Astrocyte of the spinal cord (primary cell): ENCODE results near the gene ACSL5.
"Not testable (repeated sequence)": the region's sequence is repeated elsewhere in the genome, so short reads cannot be mapped to it uniquely, and the experiment has no call there.

Experiments
- DNase-seq: peaks from one replicate; pipeline ENCODE4 v3.0.0; 2011; ENCODE audit warnings: low read depth, low spot score
- H3K4me3 ChIP-seq: 2 replicates; pipeline ENCODE4 v1.5.1; 2011; ENCODE audit warnings: low read depth, mild to moderate bottlenecking, low read length, moderate library complexity
- in situ Hi-C: cut with HindIII; loops from 2 replicates; pipeline ENCODE4 v1.10.0; 2017; ENCODE audit warnings: low sequenced_read_pairs
- TF ChIP-seq, protein P1 (sequence below): IDR thresholded peaks from 2 replicates; pipeline ENCODE4 v1.5.1; 2012; ENCODE audit warnings: low read depth, mild to moderate bottlenecking, low read length, inconsistent platforms

ACSL5 gene

GRCh38 chr10:112374724-112375541, 1.0 kb downstream of the ACSL5 start:
- in situ Hi-C loops: no loop called here
- peak; percentile 2 for DNase-seq
- no peak overlapping the region for H3K4me3 ChIP-seq
- TF ChIP-seq, protein P1, sequence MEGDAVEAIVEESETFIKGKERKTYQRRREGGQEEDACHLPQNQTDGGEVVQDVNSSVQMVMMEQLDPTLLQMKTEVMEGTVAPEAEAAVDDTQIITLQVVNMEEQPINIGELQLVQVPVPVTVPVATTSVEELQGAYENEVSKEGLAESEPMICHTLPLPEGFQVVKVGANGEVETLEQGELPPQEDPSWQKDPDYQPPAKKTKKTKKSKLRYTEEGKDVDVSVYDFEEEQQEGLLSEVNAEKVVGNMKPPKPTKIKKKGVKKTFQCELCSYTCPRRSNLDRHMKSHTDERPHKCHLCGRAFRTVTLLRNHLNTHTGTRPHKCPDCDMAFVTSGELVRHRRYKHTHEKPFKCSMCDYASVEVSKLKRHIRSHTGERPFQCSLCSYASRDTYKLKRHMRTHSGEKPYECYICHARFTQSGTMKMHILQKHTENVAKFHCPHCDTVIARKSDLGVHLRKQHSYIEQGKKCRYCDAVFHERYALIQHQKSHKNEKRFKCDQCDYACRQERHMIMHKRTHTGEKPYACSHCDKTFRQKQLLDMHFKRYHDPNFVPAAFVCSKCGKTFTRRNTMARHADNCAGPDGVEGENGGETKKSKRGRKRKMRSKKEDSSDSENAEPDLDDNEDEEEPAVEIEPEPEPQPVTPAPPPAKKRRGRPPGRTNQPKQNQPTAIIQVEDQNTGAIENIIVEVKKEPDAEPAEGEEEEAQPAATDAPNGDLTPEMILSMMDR: no peak

GRCh38 chr10:112375721-112376395, 1.9 kb downstream of the ACSL5 start:
- H3K4me3 ChIP-seq: no peak overlapping the region
- in situ Hi-C loops: no loop called here
- TF ChIP-seq, protein P1: no peak
- DNase-seq: peak; percentile 7

DNA sequence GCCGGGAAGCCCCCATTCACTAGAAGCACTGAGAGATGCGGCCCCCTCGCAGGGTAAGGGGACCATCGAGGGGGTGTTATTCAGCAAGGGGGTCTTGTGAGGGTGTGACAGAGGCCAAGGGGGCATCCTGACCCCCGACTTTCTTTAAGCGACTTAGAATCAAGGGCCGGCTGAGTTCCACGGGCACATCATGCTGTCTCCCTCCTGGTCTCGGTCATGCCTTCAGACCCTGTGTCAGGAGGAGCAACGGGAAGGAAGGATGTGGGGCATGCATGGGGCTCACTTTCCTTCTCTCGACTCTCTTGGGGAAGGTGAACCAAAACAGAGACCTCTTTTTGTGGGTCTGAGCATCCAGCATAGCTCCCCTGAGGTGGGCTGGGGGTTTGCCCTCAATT, 2.5 kb downstream of the ACSL5 start:
- no peak overlapping the region for H3K4me3 ChIP-seq
- TF ChIP-seq, protein P1: no peak
- no peak for DNase-seq
- in situ Hi-C loops: no loop called here

- H3K4me3 ChIP-seq, in situ Hi-C loops, DNase-seq: not testable (repeated sequence)
Measured at GRCh38 chr10:112377116-112377515, 3.2 kb downstream of the ACSL5 start.

DNA sequence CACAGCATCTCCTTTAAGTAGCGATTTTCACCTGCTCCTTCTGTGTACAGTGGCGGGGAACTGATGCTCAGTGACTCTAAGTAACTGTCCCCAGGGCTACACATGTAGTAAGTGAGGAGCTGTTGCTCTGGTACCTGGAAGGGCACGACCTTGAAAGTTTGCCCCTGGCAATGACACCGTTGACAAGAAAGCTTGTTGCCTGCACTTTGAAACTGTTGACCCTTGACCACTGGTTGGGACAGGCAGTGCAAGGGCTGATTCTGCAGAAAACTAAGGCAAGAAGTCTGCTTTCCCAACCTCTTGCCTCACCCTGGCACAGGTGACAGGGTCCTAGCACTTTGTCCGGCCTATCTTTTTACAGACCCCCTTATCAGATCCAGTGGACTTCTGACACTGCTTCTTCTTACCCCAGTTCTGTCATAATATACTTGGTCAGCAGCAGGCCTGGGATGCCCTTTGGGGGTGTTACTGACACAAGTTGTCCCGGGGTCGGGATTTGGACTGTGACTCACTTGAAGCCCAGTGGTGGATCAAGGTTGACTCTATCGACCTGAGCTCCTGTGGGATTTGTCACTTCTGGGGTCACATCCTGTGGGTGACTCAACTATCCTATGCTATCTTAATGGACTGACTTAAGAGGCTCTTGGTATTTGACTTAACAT, 5.8 kb downstream of the ACSL5 start:
- no peak overlapping the region for H3K4me3 ChIP-seq
- in situ Hi-C loops: no loop called here
- no peak for DNase-seq
- TF ChIP-seq, protein P1: no peak

DNA sequence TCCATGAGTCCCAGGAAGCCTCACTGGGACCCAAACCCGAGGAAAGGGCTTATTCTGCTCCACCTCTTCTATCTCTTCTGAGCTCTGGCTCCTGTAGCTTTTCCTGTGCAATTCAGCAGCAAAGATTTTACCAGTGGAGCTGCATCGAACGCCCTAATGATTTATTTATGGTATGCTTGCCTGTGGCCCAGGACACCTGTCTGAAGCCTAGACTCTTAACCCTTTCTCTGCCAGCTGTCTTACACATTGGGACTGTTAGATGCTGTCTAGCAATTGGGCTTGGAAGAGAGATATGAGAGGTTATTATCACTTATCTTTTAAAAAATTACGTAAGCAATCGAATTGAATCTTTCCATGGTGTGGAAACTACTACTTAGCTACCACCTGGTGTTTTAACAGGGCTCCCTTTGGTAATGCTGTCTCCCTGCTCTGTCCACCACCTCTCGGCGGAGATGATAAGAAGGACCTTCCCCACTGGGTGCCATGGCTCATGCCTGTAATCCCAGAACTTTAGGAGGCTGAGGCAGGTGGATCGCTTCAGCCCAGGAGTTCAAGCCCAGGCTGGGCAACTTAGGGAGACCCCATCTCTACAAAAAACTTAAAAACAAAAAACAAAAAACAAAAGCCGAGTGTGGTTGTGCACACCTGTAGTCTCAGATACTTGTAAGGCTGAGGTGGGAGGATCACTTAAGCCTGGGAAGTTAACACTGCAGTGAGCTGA, 8.8 kb downstream of the ACSL5 start:
- H3K4me3 ChIP-seq: no peak overlapping the region
- no peak for DNase-seq
- in situ Hi-C loops: no loop called here

More for the DNA sequence above, 8.8 kb downstream of the ACSL5 start:
- TF ChIP-seq, protein P1: no peak
